Dendritic cell treated with granulocyte-macrophage colony-stimulating factor and Interleukin-4, amounts not matched to agents 40 ng/mL and 50 ng/mL, for 4 days (primary cell): ENCODE data around the gene CDK15.
"Not testable (repeated sequence)": the region's sequence is repeated elsewhere in the genome, so short reads cannot be mapped to it uniquely, and the experiment has no call there.

Source experiments
- H3K27ac Mint-ChIP-seq: one replicate; pipeline ENCODE4 v1.8.0; 2022; ENCODE audit warnings: mild to moderate bottlenecking, mixed read lengths
- H3K27me3 Mint-ChIP-seq: one replicate; pipeline ENCODE4 v1.8.0; 2022; ENCODE audit warnings: mild to moderate bottlenecking, mixed read lengths
- H3K36me3 Mint-ChIP-seq: one replicate; pipeline ENCODE4 v1.8.0; 2022; ENCODE audit warnings: low read depth, mixed read lengths
- H3K4me1 Mint-ChIP-seq: one replicate; pipeline ENCODE4 v1.8.0; 2022; ENCODE audit warnings: low read depth, mixed read lengths
- H3K4me3 Mint-ChIP-seq: one replicate; pipeline ENCODE4 v1.8.0; 2022; ENCODE audit warnings: mild to moderate bottlenecking, moderate library complexity, mixed read lengths
- H3K9me3 Mint-ChIP-seq: one replicate; pipeline ENCODE4 v1.8.0; 2022; ENCODE audit warnings: mixed read lengths
- intact Hi-C: fragments of 100-400 bp; cut with micrococcal nuclease; formaldehyde crosslinking; loops from one replicate; pipeline ENCODE4 v1.15.0; 2022

The CDK15 gene

DNA sequence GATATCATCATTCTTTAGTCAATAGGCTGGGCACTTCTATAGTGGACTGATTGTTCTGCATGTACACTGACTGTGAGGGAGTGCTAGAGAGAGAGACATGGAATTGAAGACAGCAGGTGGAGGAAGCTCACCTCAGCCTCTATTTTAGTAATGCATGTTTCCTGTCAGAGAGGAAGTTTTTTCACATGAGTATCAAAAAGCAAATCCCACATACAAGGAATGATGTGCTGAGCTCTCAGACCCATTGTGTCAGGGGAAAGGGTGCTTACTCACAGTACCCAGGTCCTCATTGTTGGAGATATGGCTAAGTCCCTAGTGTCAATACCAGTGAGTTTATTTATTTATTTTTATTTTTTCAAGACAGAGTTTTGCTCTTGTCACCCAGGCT is 9.9 kb upstream of the CDK15 start:
- H3K4me1 Mint-ChIP-seq, result no peaks in the 10 kb centered on the region
- no peaks in the 10 kb centered on the region for H3K36me3 Mint-ChIP-seq
- intact Hi-C loops, result loop anchor here (5.0 kb wide), 1 partner anchor 381 kb away; no protein-coding TSS in a partner anchor
- no peak overlapping the region for H3K4me3 Mint-ChIP-seq
- no peaks in the 10 kb centered on the region for H3K27me3 Mint-ChIP-seq
- no peak overlapping the region for H3K27ac Mint-ChIP-seq
- no peaks in the 10 kb centered on the region for H3K9me3 Mint-ChIP-seq

DNA sequence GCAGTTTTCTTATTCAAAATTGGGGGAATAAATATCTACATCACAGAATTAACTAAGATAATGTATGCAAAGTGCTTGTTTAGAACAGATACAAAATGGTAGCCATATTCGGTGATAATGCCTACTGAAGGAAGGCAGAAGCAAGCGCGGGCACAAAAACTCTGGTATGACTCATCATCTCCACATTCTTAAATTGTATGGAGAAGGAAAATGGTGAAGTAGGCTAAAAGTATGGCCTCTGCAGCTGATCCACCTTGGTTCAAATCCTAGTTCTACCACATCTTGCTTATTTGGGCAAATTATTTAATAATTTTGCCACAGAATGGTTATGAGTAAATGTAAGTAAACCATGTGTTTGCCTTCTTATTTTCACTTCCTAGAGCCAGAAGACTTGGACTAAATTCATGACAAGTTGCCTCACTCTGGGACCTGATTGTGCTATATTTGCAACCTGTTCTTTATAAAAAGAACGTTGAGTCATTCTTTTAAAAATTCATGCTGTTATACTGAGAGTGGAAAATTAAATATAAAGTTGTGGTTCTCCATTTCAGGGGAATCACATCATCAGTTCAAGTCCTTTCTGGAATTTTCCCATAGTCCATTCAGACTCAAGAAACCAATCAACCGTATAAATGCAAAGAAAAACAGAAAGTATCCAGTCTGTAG is 9.0 kb upstream of the CDK15 start:
- H3K4me1 Mint-ChIP-seq, result no peaks in the 10 kb centered on the region

DNA sequence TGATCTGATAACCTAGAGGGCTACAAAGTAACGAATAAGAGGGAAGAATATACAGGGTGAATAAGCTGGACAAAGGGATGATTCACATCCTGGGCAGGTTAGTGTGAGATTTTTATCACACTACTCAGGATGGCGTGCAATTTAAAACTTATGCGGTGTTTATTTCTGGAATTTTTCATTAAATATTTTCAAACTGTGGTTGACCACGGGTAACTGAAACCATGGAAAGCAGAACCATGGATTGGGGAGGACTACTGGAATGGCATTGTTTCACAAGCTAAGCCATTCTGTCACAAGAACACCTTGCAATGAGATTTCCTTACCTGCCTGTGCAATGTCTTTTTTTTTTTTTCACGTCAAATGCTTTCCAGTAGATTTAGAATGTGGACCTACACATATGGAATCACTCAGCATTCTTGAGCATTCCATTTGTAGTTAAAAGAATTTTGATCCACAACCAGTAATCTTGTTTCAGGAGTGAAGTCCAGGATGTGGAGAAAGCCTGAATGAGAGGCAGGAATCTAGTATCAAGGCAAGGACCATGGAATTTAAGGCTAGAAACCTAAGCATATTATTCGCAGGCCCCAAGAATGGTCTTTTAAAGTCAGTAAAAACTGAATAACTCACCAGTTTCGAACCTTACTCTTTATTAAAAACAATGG is 8.0 kb upstream of the CDK15 start:
- no peaks in the 10 kb centered on the region for H3K27me3 Mint-ChIP-seq
- H3K9me3 Mint-ChIP-seq, result no peaks in the 10 kb centered on the region
- no peak overlapping the region for H3K4me3 Mint-ChIP-seq
- intact Hi-C loops, result loop anchor here (5.0 kb wide), 1 partner anchor 379 kb away; no protein-coding TSS in a partner anchor
- no peaks in the 10 kb centered on the region for H3K4me1 Mint-ChIP-seq
- no peaks in the 10 kb centered on the region for H3K36me3 Mint-ChIP-seq
- H3K27ac Mint-ChIP-seq, result no peak overlapping the region

More for the DNA sequence above, 9.0 kb upstream of the CDK15 start:
- H3K36me3 Mint-ChIP-seq, result no peaks in the 10 kb centered on the region
- intact Hi-C loops, result loop anchor here (5.0 kb wide), 1 partner anchor 380 kb away; no protein-coding TSS in a partner anchor
- H3K9me3 Mint-ChIP-seq, result no peaks in the 10 kb centered on the region
- H3K4me3 Mint-ChIP-seq, result no peak overlapping the region
- no peak overlapping the region for H3K27ac Mint-ChIP-seq
- no peaks in the 10 kb centered on the region for H3K27me3 Mint-ChIP-seq

DNA sequence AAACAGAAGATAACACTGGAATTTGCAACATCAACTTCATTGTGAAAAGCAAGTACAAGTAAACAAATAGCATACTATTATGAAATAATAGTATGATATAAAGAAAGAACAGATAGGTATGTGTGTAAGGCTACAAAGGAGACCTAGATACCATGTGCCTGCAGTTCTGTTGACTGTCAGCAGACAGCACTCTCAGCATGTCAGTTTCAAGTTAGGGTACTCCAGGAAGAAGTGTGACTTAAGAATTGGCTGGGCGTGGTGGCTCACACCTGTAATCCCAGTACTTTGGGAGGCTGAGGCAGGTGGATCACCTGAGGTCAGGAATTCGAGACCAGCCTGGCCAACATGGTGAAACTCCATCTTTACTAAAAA is 7.4 kb upstream of the CDK15 start:
- not testable (repeated sequence) for H3K4me3 Mint-ChIP-seq, H3K27ac Mint-ChIP-seq, H3K36me3 Mint-ChIP-seq, H3K9me3 Mint-ChIP-seq, H3K27me3 Mint-ChIP-seq, H3K4me1 Mint-ChIP-seq
- intact Hi-C loops, result loop anchor here (5.0 kb wide), 1 partner anchor 378 kb away; no protein-coding TSS in a partner anchor

DNA sequence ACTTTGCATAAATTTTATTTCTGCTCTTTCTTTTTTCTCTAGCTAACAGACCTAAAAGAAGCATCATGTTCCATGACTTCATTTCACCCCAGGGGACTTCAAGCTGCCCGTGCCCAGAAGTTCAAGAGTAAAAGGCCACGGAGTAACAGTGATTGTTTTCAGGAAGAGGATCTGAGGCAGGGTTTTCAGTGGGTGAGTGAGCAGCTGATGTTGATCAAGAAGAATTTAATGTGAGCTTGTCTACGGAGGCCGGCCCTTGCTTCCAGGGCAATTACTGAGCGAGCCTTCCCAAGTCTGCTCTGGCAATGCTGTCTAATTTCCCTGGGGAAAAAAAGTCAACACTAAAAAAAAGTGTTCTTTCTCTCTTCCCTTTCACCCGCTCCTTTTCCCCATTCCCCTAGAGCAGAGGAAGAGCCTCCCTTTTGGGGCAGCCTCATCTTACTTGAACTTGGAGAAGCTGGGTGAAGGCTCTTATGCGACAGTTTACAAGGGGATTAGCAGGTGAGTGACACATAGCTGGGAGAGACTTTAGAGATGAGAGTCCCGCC is 1.2 kb downstream of the CDK15 start:
- H3K4me1 Mint-ChIP-seq, result no peaks in the 10 kb centered on the region
- no peaks in the 10 kb centered on the region for H3K27me3 Mint-ChIP-seq
- H3K27ac Mint-ChIP-seq, result no peak overlapping the region
- no peaks in the 10 kb centered on the region for H3K9me3 Mint-ChIP-seq
- H3K36me3 Mint-ChIP-seq, result no peaks in the 10 kb centered on the region
- intact Hi-C loops, result no loop called here
- no peak overlapping the region for H3K4me3 Mint-ChIP-seq

DNA sequence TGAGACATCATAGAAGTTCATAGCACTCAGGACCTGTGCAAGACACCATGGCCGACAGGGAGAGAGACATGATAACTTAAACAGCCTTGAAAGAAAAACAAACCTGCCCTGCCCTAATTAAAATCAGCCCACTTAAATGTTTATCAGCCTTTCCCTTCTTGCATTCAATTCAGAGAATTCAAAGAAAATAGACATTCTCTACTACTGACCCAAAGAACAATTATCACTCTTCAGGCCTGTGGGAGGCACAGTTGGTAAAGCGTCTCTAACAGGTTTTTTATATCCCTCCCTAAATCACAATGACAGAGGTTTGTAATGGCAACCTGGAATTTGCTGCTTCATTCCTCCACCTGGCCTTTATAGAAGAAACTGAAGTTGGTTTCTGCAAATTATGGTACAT is 1.7 kb downstream of the CDK15 start:
- Mint-ChIP-seq H3K36me3 (no peaks in the 10 kb centered on the region), H3K9me3 (no peaks in the 10 kb centered on the region), H3K4me3 (no peak overlapping the region), H3K27ac (no peak overlapping the region), H3K27me3 (no peaks in the 10 kb centered on the region), H3K4me1 (no peaks in the 10 kb centered on the region)
- intact Hi-C loops, result no loop called here

DNA sequence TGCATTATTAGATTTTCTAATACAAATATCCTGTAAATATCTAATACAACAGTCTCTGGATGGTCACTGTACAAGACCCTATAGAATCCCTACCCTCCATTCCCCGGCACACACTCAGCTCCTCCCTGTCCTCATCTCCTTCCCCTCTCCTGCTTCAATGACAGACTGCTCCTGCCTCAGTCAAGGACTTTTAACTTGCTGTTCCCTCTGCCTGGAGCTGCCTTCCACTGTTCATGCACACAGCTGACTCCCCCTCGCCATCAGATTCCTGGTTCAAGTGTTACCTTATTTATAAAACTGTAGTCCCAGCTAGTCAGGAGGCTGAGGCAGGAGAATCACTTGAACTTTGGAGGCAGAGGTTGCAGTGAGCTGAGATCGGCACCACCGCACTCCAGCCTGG is 3.3 kb downstream of the CDK15 start:
- H3K4me1 Mint-ChIP-seq, result no peaks in the 10 kb centered on the region
- no peaks in the 10 kb centered on the region for H3K36me3 Mint-ChIP-seq
- intact Hi-C loops, result no loop called here
- H3K9me3 Mint-ChIP-seq, result no peaks in the 10 kb centered on the region
- no peaks in the 10 kb centered on the region for H3K27me3 Mint-ChIP-seq
- no peak overlapping the region for H3K27ac Mint-ChIP-seq
- H3K4me3 Mint-ChIP-seq, result no peak overlapping the region

DNA sequence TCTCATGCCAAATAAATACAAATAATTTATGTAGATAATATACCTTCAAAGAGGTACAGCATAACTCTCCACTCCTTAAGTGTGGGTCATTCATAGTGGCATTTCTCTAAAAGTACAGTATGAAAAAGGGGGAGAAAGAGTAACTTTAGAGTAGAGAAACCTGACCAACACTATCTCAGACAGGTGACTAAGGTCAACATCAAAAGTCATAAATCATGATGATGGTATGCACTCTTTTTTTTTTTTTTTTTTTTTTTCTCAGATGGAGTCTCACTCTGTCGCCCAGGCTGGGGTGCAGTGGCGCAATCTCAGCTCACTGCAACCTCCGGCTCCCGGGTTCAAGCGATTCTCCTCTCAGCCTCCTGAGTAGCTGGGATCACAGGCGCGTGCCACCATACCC is 4.3 kb downstream of the CDK15 start:
- H3K9me3 Mint-ChIP-seq, intact Hi-C loops, H3K4me1 Mint-ChIP-seq, H3K36me3 Mint-ChIP-seq, H3K27me3 Mint-ChIP-seq, H3K4me3 Mint-ChIP-seq, H3K27ac Mint-ChIP-seq: not testable (repeated sequence)

DNA sequence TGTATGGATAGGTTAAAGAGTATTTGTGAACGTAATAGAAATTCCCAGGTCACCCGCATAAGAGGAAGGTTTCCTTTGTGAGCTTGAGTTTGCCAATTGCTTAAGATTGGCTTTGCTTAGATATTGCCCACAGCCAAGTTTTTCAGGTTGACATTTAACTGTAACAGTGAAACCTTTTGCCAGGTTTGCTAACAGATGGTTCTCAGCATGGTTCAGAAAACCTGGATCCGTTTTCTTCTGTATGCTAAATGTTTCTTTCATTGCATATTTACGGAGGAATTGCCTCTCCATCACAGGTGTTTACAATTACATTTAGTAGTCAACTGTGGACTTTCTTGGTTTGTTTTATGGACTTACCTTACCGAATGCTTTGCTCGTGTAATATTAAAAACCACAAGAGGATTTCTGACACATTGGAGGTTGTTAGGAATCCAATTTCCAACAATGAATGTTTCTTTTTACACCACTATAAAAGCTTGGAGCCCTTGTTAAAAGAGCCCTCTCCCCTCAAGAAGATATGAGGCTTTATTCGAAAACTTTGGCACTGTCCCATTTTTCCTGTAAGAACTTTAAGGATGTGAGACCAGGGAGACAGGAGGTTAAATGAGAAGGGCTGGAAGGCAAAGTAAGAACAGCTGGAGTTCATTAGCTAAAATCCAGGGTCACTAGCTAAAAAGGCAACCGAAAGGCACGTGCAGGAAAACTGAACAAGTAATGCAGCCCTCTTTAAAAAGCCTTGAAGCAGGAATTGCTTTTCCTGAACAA is 7.8 kb downstream of the CDK15 start:
- Mint-ChIP-seq H3K27ac (no peak overlapping the region), H3K36me3 (no peaks in the 10 kb centered on the region), H3K4me1 (no peaks in the 10 kb centered on the region), H3K9me3 (no peaks in the 10 kb centered on the region), H3K4me3 (no peak overlapping the region), H3K27me3 (no peaks in the 10 kb centered on the region)
- intact Hi-C loops, result no loop called here

DNA sequence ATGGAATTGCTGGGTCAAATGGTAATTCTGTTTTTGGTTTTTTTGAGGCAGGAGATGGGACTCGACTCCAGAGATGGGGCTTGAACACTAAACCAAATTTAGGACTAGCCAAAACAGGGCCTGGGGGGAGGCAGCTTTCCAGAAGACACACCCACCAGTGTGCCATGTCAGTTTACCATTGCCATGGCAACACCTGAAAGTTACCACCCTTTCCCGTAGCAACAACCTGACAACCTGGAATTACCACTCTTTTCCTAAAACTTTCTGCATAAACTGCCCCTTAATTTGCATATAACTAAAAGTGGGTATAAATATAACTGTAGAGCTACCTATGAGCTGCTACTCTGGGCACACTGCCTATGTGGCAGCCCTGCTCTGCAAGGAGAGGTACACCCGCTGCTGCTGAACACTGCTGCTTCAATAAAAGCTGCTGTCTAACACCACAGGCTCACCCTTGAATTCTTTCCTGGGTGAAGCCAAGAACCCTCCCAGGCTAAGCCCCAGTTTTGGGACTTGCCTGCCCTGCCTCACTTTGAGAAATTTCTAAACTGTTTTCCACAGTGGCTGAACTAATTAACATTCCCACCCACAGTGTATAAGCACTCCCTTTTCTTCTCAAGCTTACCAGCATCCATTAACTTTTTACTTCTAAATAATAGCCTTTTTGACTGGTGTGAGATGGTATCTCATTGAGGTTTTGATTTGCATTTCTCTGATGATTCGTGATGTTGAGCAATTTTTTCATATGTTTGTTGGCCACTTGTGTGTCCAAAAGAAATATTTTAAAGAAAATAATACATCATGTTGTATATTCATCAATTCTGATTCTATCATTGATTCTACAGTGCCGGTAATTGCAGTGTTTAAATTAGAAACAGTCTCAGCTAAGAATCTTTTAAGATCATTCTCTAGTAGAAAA is 10.6 kb downstream of the CDK15 start:
- Mint-ChIP-seq H3K9me3 (no peaks in the 10 kb centered on the region), H3K27me3 (no peaks in the 10 kb centered on the region), H3K36me3 (no peaks in the 10 kb centered on the region), H3K27ac (no peak overlapping the region), H3K4me1 (no peaks in the 10 kb centered on the region), H3K4me3 (no peak overlapping the region)
- intact Hi-C loops, result no loop called here

DNA sequence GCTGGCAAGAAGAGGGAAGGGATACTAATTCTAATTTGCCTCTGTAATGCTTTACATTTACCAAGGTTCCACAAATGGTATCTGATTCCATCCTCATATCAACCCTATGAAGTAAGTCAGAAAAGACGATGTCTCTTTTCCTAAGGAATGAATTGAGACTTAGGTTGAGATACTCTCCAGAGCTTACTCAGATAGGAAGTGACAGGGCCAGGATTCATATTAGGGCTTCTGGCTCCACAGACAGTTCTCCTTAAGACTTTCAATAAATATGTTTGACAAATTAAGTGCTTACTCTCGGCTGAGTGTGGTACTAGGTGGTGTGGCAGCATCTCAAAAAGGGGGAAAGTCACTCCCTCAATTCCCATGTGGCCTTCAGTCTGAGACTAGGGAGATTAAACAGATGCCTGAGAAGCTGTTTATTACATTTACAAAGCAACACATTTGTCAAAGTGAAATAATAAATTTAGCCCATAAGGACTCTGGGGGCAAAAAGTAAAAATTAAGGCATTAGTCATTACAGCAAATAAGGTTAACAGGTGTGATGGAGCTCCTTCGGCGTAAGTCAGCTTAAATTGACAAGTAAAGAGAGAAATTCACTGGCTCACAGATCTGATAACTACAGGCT is 14.2 kb downstream of the CDK15 start:
- H3K36me3 Mint-ChIP-seq, result no peaks in the 10 kb centered on the region
- intact Hi-C loops, result no loop called here
- H3K27ac Mint-ChIP-seq, result no peak overlapping the region
- no peaks in the 10 kb centered on the region for H3K27me3 Mint-ChIP-seq
- H3K9me3 Mint-ChIP-seq, result no peaks in the 10 kb centered on the region
- H3K4me1 Mint-ChIP-seq, result no peaks in the 10 kb centered on the region
- no peak overlapping the region for H3K4me3 Mint-ChIP-seq

DNA sequence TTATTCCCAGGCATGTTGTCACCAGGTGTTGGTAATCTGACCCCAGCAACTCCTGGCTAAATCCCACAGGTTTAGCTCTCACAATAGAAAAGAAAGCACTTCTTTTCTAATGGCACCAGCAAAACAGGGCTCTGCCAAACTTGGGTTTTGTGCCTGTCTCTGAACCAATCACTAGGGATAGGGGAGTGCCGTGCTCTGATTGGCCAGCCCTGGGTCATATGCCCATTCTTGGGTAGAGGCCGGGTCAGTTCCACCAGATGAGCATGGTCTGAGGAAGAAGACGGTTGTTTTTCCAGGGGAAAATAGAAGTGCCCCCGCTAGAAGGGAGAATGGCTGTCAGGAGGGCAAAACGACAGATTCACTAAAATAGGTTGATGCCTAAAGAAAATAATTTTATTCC is 14.7 kb downstream of the CDK15 start:
- no peaks in the 10 kb centered on the region for H3K9me3 Mint-ChIP-seq
- H3K36me3 Mint-ChIP-seq, result no peaks in the 10 kb centered on the region
- H3K4me3 Mint-ChIP-seq, result no peak overlapping the region
- intact Hi-C loops, result no loop called here
- H3K27me3 Mint-ChIP-seq, result no peaks in the 10 kb centered on the region
- H3K4me1 Mint-ChIP-seq, result no peaks in the 10 kb centered on the region
- H3K27ac Mint-ChIP-seq, result no peak overlapping the region

DNA sequence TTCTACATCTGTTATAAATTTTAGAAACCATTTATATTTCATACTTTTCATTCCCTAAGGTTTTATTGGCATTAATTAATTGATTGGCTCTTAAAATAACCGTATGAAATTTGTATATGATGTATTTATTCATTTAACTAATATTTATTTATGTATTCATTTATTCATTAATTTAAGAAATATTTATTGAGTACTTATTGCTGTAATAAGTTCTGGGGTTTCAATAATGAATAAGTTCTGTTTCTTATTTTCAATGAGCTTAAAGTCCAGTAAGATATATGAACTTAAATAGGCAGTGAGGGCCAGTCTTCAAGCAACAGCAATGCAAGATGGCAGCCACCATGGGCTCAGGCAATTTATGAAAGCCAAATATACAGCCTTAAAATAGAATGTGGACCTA is 17.9 kb downstream of the CDK15 start:
- Mint-ChIP-seq H3K9me3 (no peaks in the 10 kb centered on the region), H3K4me3 (no peak overlapping the region), H3K4me1 (no peaks in the 10 kb centered on the region), H3K27me3 (no peaks in the 10 kb centered on the region), H3K36me3 (no peaks in the 10 kb centered on the region), H3K27ac (no peak overlapping the region)
- intact Hi-C loops, result no loop called here
